Measurements from ENCODE around the gene WRAP73.

The WRAP73 gene

GRCh38 chr1:3668585-3669300, 18.8 kb upstream of the WRAP73 start:
- Mint-ChIP-seq H3K27ac (peak overlapping the region; percentile 38), H3K27me3 (ENCODE audit: low read depth, poor library complexity) (peaks cover 47% of the 10 kb centered on the region), H3K4me3 (no peak overlapping the region), H3K4me1 (peaks cover 55% of the 10 kb centered on the region), H3K9me3 (no peaks in the 10 kb centered on the region), H3K36me3 (ENCODE audit: low read depth) (no peaks in the 10 kb centered on the region)
- peak; percentile 64 for DNase-seq
- no peak for TF ChIP-seq CTCF (IDR thresholded peaks at IDR 0.05)

- Mint-ChIP-seq H3K27ac (no peak overlapping the region), H3K36me3 (ENCODE audit: low read depth) (no peaks in the 10 kb centered on the region), H3K9me3 (no peaks in the 10 kb centered on the region), H3K4me1 (peaks cover 49% of the 10 kb centered on the region), H3K4me3 (no peak overlapping the region), H3K27me3 (ENCODE audit: low read depth, poor library complexity) (peaks cover 44% of the 10 kb centered on the region)
- TF ChIP-seq CTCF (IDR thresholded peaks at IDR 0.05): no peak
- DNase-seq: no peak
Observed at GRCh38 chr1:3668148-3668547, 18.2 kb upstream of the WRAP73 start.

- Mint-ChIP-seq H3K27me3 (ENCODE audit: low read depth, poor library complexity) (peaks cover 22% of the 10 kb centered on the region), H3K9me3 (no peaks in the 10 kb centered on the region), H3K27ac (no peak overlapping the region), H3K4me1 (peaks cover 33% of the 10 kb centered on the region), H3K4me3 (no peak overlapping the region), H3K36me3 (ENCODE audit: low read depth) (no peaks in the 10 kb centered on the region)
- no peak for TF ChIP-seq CTCF (IDR thresholded peaks at IDR 0.05)
- no peak for DNase-seq
Observed at GRCh38 chr1:3664700-3665375, 14.9 kb upstream of the WRAP73 start.

- Mint-ChIP-seq H3K27me3 (ENCODE audit: low read depth, poor library complexity) (peaks cover 21% of the 10 kb centered on the region), H3K36me3 (ENCODE audit: low read depth) (no peaks in the 10 kb centered on the region), H3K27ac (no peak overlapping the region), H3K9me3 (no peaks in the 10 kb centered on the region), H3K4me1 (peaks cover 36% of the 10 kb centered on the region), H3K4me3 (no peak overlapping the region)
- no peak for DNase-seq
- no peak for TF ChIP-seq CTCF (IDR thresholded peaks at IDR 0.05)
Observed at GRCh38 chr1:3663999-3664699, 14.2 kb upstream of the WRAP73 start.

- peaks cover 27% of the 10 kb centered on the region for H3K27me3 Mint-ChIP-seq (ENCODE audit: low read depth, poor library complexity)
- H3K9me3 Mint-ChIP-seq: no peaks in the 10 kb centered on the region
- no peak for DNase-seq
- TF ChIP-seq CTCF (IDR thresholded peaks at IDR 0.05): no peak
- peaks cover 44% of the 10 kb centered on the region for H3K4me1 Mint-ChIP-seq
- H3K36me3 Mint-ChIP-seq (ENCODE audit: low read depth): no peaks in the 10 kb centered on the region
- no peak overlapping the region for H3K27ac Mint-ChIP-seq
- no peak overlapping the region for H3K4me3 Mint-ChIP-seq
Observed at GRCh38 chr1:3662080-3662671, 12.3 kb upstream of the WRAP73 start.

Measured in nephron progenitor cell (in vitro differentiated cells).